ENCODE measurements around the gene PLIN5.

- no peak for TF ChIP-seq GATA2 (IDR thresholded peaks at IDR 0.05; ENCODE audit: low read depth, low read length)
- no peak for TF ChIP-seq GATA3 (IDR thresholded peaks at IDR 0.05; ENCODE audit: low read depth, low read length)
Observed at GRCh38 chr19:4525563-4526002, 9.4 kb downstream of the PLIN5 start.

All from SH-SY5Y (cell line).